WTC11 (cell line): ENCODE results near the gene SSH2. TPM values are rescaled to one million over a fixed set of nuclear protein-coding genes. Genes with fewer than 3 reads are reported as not detected.

Experiments used
- ATAC-seq: fragments of 200-7000 bp; cut with Tn5 transposase; 2 replicates; pipeline ENCODE4 v1.10.0; 2021; ENCODE audit warnings: mild to moderate bottlenecking, moderate library complexity
- CTCF ChIA-PET: fragments of 300-600 bp; sonication (Branson Sonifier 250); formaldehyde crosslinking; loops from one replicate; lab custom pipeline; 2021; ENCODE audit warnings: antibody characterized with exemption; lab: Charles Lee
- POLR2A ChIA-PET: fragments of 350-600 bp; sonication (Branson Sonifier 250); formaldehyde crosslinking; loops from one replicate; lab custom pipeline; 2021; ENCODE audit warnings: antibody characterized with exemption; lab: Charles Lee
- DNase-seq: peaks from one replicate; pipeline ENCODE4 v3.0.0; 2021; ENCODE audit warnings: low spot score
- H3K27ac Mint-ChIP-seq: 2 replicates; pipeline ENCODE4 v1.8.0; 2021; ENCODE audit warnings: mixed read lengths
- H3K27me3 Mint-ChIP-seq: 2 replicates; pipeline ENCODE4 v1.8.0; 2021; ENCODE audit warnings: low read depth, mild to moderate bottlenecking, moderate library complexity, mixed read lengths
- H3K36me3 Mint-ChIP-seq: 2 replicates; pipeline ENCODE4 v1.8.0; 2021; ENCODE audit warnings: mixed read lengths
- H3K4me1 Mint-ChIP-seq: 2 replicates; pipeline ENCODE4 v1.8.0; 2022; ENCODE audit warnings: mixed read lengths
- H3K4me3 Mint-ChIP-seq: 2 replicates; pipeline ENCODE4 v1.8.0; 2021; ENCODE audit warnings: mild to moderate bottlenecking, moderate library complexity, mixed read lengths
- H3K9me3 Mint-ChIP-seq: 2 replicates; pipeline ENCODE4 v1.8.0; 2021; ENCODE audit warnings: mixed read lengths
- ATF2 ChIP-seq: sonication (generic); formaldehyde crosslinking; IDR thresholded peaks from 2 replicates; pipeline ENCODE4 v1.8.1; 2022; ENCODE audit warnings: low read depth, missing genetic modification reagents, borderline replicate concordance
- ATF3 ChIP-seq: sonication (generic); formaldehyde crosslinking; conservative IDR thresholded peaks from 2 replicates; pipeline ENCODE4 v1.8.1; 2022; ENCODE audit warnings: mild to moderate bottlenecking, missing genetic modification reagents
- CBFB ChIP-seq: sonication (generic); formaldehyde crosslinking; IDR thresholded peaks from 2 replicates; pipeline ENCODE4 v1.8.1; 2022; ENCODE audit warnings: mild to moderate bottlenecking, low read depth, missing genetic modification reagents
- CTCF ChIP-seq: fragments of 200-600 bp; IDR thresholded peaks from 2 replicates; pipeline ENCODE4 v1.8.0; 2022; ENCODE audit warnings: antibody characterized with exemption
- FOXP1 ChIP-seq: sonication (generic); formaldehyde crosslinking; IDR thresholded peaks from 2 replicates; pipeline ENCODE4 v1.8.0; 2022; ENCODE audit warnings: missing genetic modification reagents, mild to moderate bottlenecking, moderate library complexity, borderline replicate concordance
- FOXP4 ChIP-seq: sonication (generic); formaldehyde crosslinking; IDR thresholded peaks from 2 replicates; pipeline ENCODE4 v1.8.0; 2022; ENCODE audit warnings: mild to moderate bottlenecking, missing genetic modification reagents
- KAT7 ChIP-seq: sonication (generic); formaldehyde crosslinking; IDR thresholded peaks from 2 replicates; pipeline ENCODE4 v1.8.1; 2023; ENCODE audit warnings: missing genetic modification reagents, mild to moderate bottlenecking, borderline replicate concordance
- MAX ChIP-seq: sonication (generic); formaldehyde crosslinking; IDR thresholded peaks from 2 replicates; pipeline ENCODE4 v1.8.0; 2022; ENCODE audit warnings: mild to moderate bottlenecking, missing genetic modification reagents
- SP1 ChIP-seq: sonication (generic); formaldehyde crosslinking; conservative IDR thresholded peaks from 2 replicates; pipeline ENCODE4 v1.8.1; 2022; ENCODE audit warnings: missing genetic modification reagents
- TP53 ChIP-seq: sonication (generic); formaldehyde crosslinking; IDR thresholded peaks from 2 replicates; pipeline ENCODE4 v1.8.1; 2023; ENCODE audit warnings: mild to moderate bottlenecking, missing genetic modification reagents
- USF1 ChIP-seq: sonication (generic); formaldehyde crosslinking; IDR thresholded peaks from 2 replicates; pipeline ENCODE4 v1.8.0; 2022; ENCODE audit warnings: mild to moderate bottlenecking, missing genetic modification reagents
- USF2 ChIP-seq: sonication (generic); formaldehyde crosslinking; IDR thresholded peaks from 2 replicates; pipeline ENCODE4 v1.8.1; 2023; ENCODE audit warnings: mild to moderate bottlenecking, missing genetic modification reagents, moderate library complexity
- ZBTB21 ChIP-seq: sonication (generic); formaldehyde crosslinking; IDR thresholded peaks from 2 replicates; pipeline ENCODE4 v1.8.1; 2023; ENCODE audit warnings: mild to moderate bottlenecking, missing genetic modification reagents, borderline replicate concordance
- total RNA-seq: library from RNA; stranded (reverse); gene quantifications from 3 replicates; pipeline ENCODE4 v1.2.3, GENCODE V29; 2021

SSH2 gene
- total RNA-seq, 1 experiment from 2014 or later, result 14.3 TPM

GRCh38 chr17:29579866-29580771, 349.9 kb downstream of the SSH2 start:
- ChIA-PET CTCF (interaction anchor here (0.6 to 4.5 kb wide), 15 partner anchors 7 to 312 kb away, joined by 3 to 72 read pairs (median 4); partner anchors contain the start of gene ANKRD13B), POLR2A (interaction anchor here (2.0 kb wide), 1 partner anchor 11 kb away, joined by 12 read pairs; no protein-coding TSS in a partner anchor)
- ATAC-seq, result peak; percentile 86
- Mint-ChIP-seq H3K4me3 (no peak overlapping the region), H3K27me3 (no peaks in the 10 kb centered on the region), H3K36me3 (peaks cover 38% of the 10 kb centered on the region), H3K27ac (peak overlapping the region; percentile 28; the same call in 1 of the 2 replicates), H3K9me3 (no peaks in the 10 kb centered on the region), H3K4me1 (peaks cover 17% of the 10 kb centered on the region)
- TF ChIP-seq FOXP1 (CRISPR knock-in tag), result peak; percentile 34; the same call in 1 of the 2 replicates
- 0 out of 2 replicates have a peak, but pooled peaks have one; percentile 55 for TF ChIP-seq SP1 (CRISPR knock-in tag)
- no peak for TF ChIP-seq KAT7 (CRISPR knock-in tag)
- TF ChIP-seq ATF3 (CRISPR knock-in tag), result no peak
- 0 out of 2 replicates have a peak, but pooled peaks have one; percentile 51 for TF ChIP-seq FOXP4 (CRISPR knock-in tag)
- peak; percentile 71; the same call in 1 of the 2 replicates for TF ChIP-seq CBFB (CRISPR knock-in tag)
- TF ChIP-seq USF1 (CRISPR knock-in tag), result 0 out of 2 replicates have a peak, but pooled peaks have one; percentile 45
- peak; percentile 67 for TF ChIP-seq USF2 (CRISPR knock-in tag)
- TF ChIP-seq ZBTB21 (CRISPR knock-in tag), result peak; percentile 40; the same call in 1 of the 2 replicates
- peak; percentile 68 for TF ChIP-seq CTCF
- TF ChIP-seq ATF2 (CRISPR knock-in tag), result no peak
- 0 out of 2 replicates have a peak, but pooled peaks have one; percentile 84 for TF ChIP-seq TP53 (CRISPR knock-in tag)
- TF ChIP-seq MAX (CRISPR knock-in tag), result peak; percentile 91
- DNase-seq, result peak; percentile 86
